SK-N-SH (cell line): ENCODE data around the gene UGGT2. TPM values are rescaled to one million over a fixed set of nuclear protein-coding genes. Genes with fewer than 3 reads are reported as not detected.

ENCODE experiments used
- CTCF ChIA-PET: fragments of 300-600, 350-600 bp; formaldehyde crosslinking; extraction: SDS; loops from one replicate; lab custom pipeline; 2021; lab: Yijun Ruan, JAX
- POLR2A ChIA-PET: fragments of 350-600 bp; sonication (Branson Sonifier 250); formaldehyde crosslinking; extraction: SDS; loops from one replicate; lab custom pipeline; 2020; ENCODE audit warnings: antibody characterized with exemption, inconsistent platforms; lab: Yijun Ruan, JAX
- DNase-seq: peaks from one replicate; pipeline ENCODE4 v3.0.0; 2012
- H2AFZ ChIP-seq: fragments of 200-600 bp; sonication (generic); 2 replicates; pipeline ENCODE4 v1.8.1; 2016; ENCODE audit warnings: antibody characterized with exemption, mild to moderate bottlenecking, low read depth
- H3F3A ChIP-seq: fragments of 200-600 bp; sonication (generic); replicated peaks from 2 replicates; pipeline ENCODE3; 2016; ENCODE audit warnings: antibody characterized with exemption, mild to moderate bottlenecking; ENCODE audit not compliant: insufficient read depth
- H3K27ac ChIP-seq, 2 experiments: fragments of 200-500 bp in 1 of 2; fragments of 200-600 bp in 1 of 2; sonication (Bioruptor generic) in 1 of 2; sonication (generic), shearing (Covaris generic) in 1 of 2; 2 replicates each; pipeline versions ENCODE4 v1.5.1 to v1.6.1; 2014 to 2016; ENCODE audit warnings: low read depth in 2 of 2, inconsistent platforms in 1 of 2, low read length in 1 of 2, mild to moderate bottlenecking in 1 of 2, mixed read lengths in 1 of 2
- H3K27me3 ChIP-seq: fragments of 200-600 bp; sonication (generic), shearing (Covaris generic); 2 replicates; pipeline ENCODE4 v1.6.1; 2016; ENCODE audit warnings: mixed run types; ENCODE audit not compliant: insufficient read depth
- H3K36me3 ChIP-seq, 2 experiments: fragments of 200-500 bp in 1 of 2; fragments of 200-600 bp in 1 of 2; sonication (Bioruptor generic) in 1 of 2; sonication (generic) in 1 of 2; replicated peaks in 1 of 2; 2 replicates each; pipeline versions ENCODE3 to v1.5.1; 2014 to 2016; ENCODE audit warnings: low read length in 1 of 2, mild to moderate bottlenecking in 1 of 2; ENCODE audit not compliant: insufficient read depth in 2 of 2, control insufficient read depth in 1 of 2
- H3K4me1 ChIP-seq, 2 experiments: fragments of 200-500 bp in 1 of 2; fragments of 200-600 bp in 1 of 2; sonication (Bioruptor generic) in 1 of 2; sonication (generic), shearing (Covaris generic) in 1 of 2; 2 replicates each; pipeline versions ENCODE4 v1.5.1 to v1.6.1; 2014 to 2016; ENCODE audit warnings: low read depth in 1 of 2, low read length in 1 of 2, mixed run types in 1 of 2; ENCODE audit not compliant: insufficient read depth in 2 of 2, control insufficient read depth in 1 of 2
- H3K4me2 ChIP-seq: fragments of 200-600 bp; sonication (generic), shearing (Covaris generic); 2 replicates; pipeline ENCODE4 v1.6.1; 2017; ENCODE audit warnings: mixed run types
- H3K4me3 ChIP-seq, 2 experiments: fragments of 200-500 bp in 1 of 2; fragments of 200-600 bp in 1 of 2; sonication (Bioruptor generic) in 1 of 2; sonication (generic), shearing (Covaris generic) in 1 of 2; 2 replicates each; pipeline versions ENCODE4 v1.5.1 to v1.8.1; 2014 to 2016; ENCODE audit warnings: low read depth in 2 of 2, inconsistent platforms in 1 of 2, low read length in 1 of 2, mild to moderate bottlenecking in 1 of 2, mixed read lengths in 1 of 2, moderate library complexity in 1 of 2
- H3K79me2 ChIP-seq: fragments of 200-600 bp; sonication (generic); 2 replicates; pipeline ENCODE4 v1.8.1; 2017; ENCODE audit warnings: mild to moderate bottlenecking; ENCODE audit not compliant: insufficient read depth
- H3K9ac ChIP-seq: fragments of 200-600 bp; sonication (generic); 2 replicates; pipeline ENCODE4 v1.6.1; 2017; ENCODE audit warnings: mixed run types
- H3K9me2 ChIP-seq: fragments of 200-600 bp; sonication (generic); 2 replicates; pipeline ENCODE4 v1.6.1; 2017; ENCODE audit warnings: mixed run types
- H3K9me3 ChIP-seq: fragments of 200-600 bp; sonication (generic); 2 replicates; pipeline ENCODE4 v1.6.1; 2017; ENCODE audit warnings: mixed run types, mild to moderate bottlenecking, moderate library complexity
- H4K20me1 ChIP-seq: fragments of 200-600 bp; sonication (generic); 2 replicates; pipeline ENCODE4 v1.6.1; 2017; ENCODE audit warnings: mild to moderate bottlenecking, mixed run types; ENCODE audit not compliant: insufficient read depth
- EZH2phosphoT487 ChIP-seq: fragments of 200-600 bp; sonication (generic); IDR thresholded peaks from 2 replicates; pipeline ENCODE4 v1.6.1; 2017; ENCODE audit warnings: low read depth, mixed run types, mild to moderate bottlenecking, antibody characterized with exemption, moderate library complexity, borderline replicate concordance
- FOXJ3 ChIP-seq: sonication (generic); formaldehyde crosslinking; IDR thresholded peaks from 2 replicates; pipeline ENCODE4 v1.5.1; 2020; ENCODE audit warnings: mild to moderate bottlenecking, missing genetic modification reagents
- GABPA ChIP-seq: IDR thresholded peaks from 2 replicates; pipeline ENCODE4 v1.4.0; 2012; ENCODE audit warnings: low read depth, mild to moderate bottlenecking
- GATA2 ChIP-seq: sonication (generic); formaldehyde crosslinking; IDR thresholded peaks from 2 replicates; pipeline ENCODE4 v1.5.0; 2020; ENCODE audit warnings: mild to moderate bottlenecking, missing genetic modification reagents
- IRF3 ChIP-seq: fragments of 150-350 bp; IDR thresholded peaks from 2 replicates; pipeline ENCODE4 v1.6.1; 2016; ENCODE audit warnings: mild to moderate bottlenecking, low read depth, low read length
- NFIC ChIP-seq: IDR thresholded peaks from 2 replicates; pipeline ENCODE4 v1.4.0; 2012; ENCODE audit warnings: borderline replicate concordance
- PBX3 ChIP-seq: IDR thresholded peaks from 2 replicates; pipeline ENCODE4; 2012
- RAD21 ChIP-seq: IDR thresholded peaks from 2 replicates; pipeline ENCODE4 v1.6.1; 2012; ENCODE audit warnings: mild to moderate bottlenecking, low read length
- RFX5 ChIP-seq: IDR thresholded peaks from 2 replicates; pipeline ENCODE4 v1.6.1; 2012; ENCODE audit warnings: mild to moderate bottlenecking, improper control_type of control experiment, low read length
- SIN3A ChIP-seq: IDR thresholded peaks from 2 replicates; pipeline ENCODE4 v1.6.1; 2012; ENCODE audit warnings: low read depth, mild to moderate bottlenecking, low read length, moderate library complexity, borderline replicate concordance
- TCF12 ChIP-seq: IDR thresholded peaks from 2 replicates; pipeline ENCODE4 v1.4.0; 2012
- TEAD4 ChIP-seq: IDR thresholded peaks from 2 replicates; pipeline ENCODE4 v1.4.0; 2012; ENCODE audit warnings: mild to moderate bottlenecking, borderline replicate concordance; ENCODE audit not compliant: insufficient read depth
- YY1 ChIP-seq: IDR thresholded peaks from 2 replicates; pipeline ENCODE4 v1.4.0; 2012; ENCODE audit warnings: low read depth, mild to moderate bottlenecking
- polyA plus RNA-seq, 3 experiments: library from polyadenylated mRNA; depleted of rRNA; stranded (reverse); fragments of >200 nt; gene quantifications; 2 replicates each; pipeline ENCODE4 v1.2.3, GENCODE V29; 2012
- TF ChIP-seq, protein P1 (sequence below): fragments of 150-350 bp; IDR thresholded peaks from 2 replicates; pipeline ENCODE4 v1.6.1; 2017; ENCODE audit warnings: antibody characterized with exemption, low read length, low read depth, borderline replicate concordance
- TF ChIP-seq, protein P2 (sequence below): IDR thresholded peaks from 2 replicates; pipeline ENCODE4 v1.4.0; 2012; ENCODE audit warnings: low read depth

The UGGT2 gene
- polyA plus RNA-seq, 1 of the 3 experiments (the other 2 are of a cell fraction): 13.3 TPM

DNA sequence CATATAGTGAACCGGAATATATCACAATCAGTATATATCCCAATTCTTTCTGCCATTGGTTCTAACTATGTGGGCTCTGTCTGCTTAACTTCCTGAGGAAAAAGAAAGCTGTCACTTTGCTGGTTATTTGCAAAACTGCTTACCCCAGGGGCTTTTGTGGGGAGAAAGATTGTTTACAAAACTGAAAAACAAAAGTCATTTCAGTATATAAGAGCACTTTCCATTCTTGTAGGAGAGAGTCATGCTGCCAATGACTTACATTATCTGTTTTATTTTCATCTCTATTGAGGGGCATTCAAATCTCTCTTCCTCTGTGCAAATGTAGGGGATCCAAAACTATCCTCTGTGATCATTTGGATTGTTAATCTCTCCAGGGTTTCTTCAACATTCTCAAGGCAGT, 33.5 kb upstream of the UGGT2 start (continued):
- TF ChIP-seq EZH2phosphoT487: no peak

GRCh38 chr13:96082640-96083039, 29.4 kb upstream of the UGGT2 start:
- Histone ChIP-seq H3K27ac (no peak overlapping the region), H3K9me2 (no peaks in the 10 kb centered on the region), H4K20me1 (no peaks in the 10 kb centered on the region), H3K9me3 (no peaks in the 10 kb centered on the region), H3K27me3 (no peaks in the 10 kb centered on the region), H3F3A (no peaks in the 10 kb centered on the region), H3K4me3 (no peak overlapping the region), H2AFZ (no peak overlapping the region), H3K79me2 (no peaks in the 10 kb centered on the region), H3K36me3 (no peaks in the 10 kb centered on the region), H3K9ac (no peak overlapping the region), H3K4me1 (no peaks in the 10 kb centered on the region), H3K4me2 (no peak overlapping the region)
- CTCF ChIA-PET: interaction anchor here (1.4 to 1.6 kb wide), 2 partner anchors 17 to 735 kb away, joined by 3 to 5 read pairs; no protein-coding TSS in a partner anchor
- POLR2A ChIA-PET: interaction anchor here (0.7 kb wide), 1 partner anchor 29 kb away, joined by 4 read pairs; the partner anchor contains the start of gene UGGT2
- no peak for TF ChIP-seq IRF3
- TF ChIP-seq EZH2phosphoT487: no peak
- TF ChIP-seq PBX3: no peak
- no peak for TF ChIP-seq TCF12
- no peak for TF ChIP-seq NFIC
- TF ChIP-seq RAD21: no peak
- no peak for TF ChIP-seq RFX5
- no peak for TF ChIP-seq GATA2
- TF ChIP-seq, protein P1, sequence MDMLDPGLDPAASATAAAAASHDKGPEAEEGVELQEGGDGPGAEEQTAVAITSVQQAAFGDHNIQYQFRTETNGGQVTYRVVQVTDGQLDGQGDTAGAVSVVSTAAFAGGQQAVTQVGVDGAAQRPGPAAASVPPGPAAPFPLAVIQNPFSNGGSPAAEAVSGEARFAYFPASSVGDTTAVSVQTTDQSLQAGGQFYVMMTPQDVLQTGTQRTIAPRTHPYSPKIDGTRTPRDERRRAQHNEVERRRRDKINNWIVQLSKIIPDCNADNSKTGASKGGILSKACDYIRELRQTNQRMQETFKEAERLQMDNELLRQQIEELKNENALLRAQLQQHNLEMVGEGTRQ: no peak
- TF ChIP-seq FOXJ3 (CRISPR knock-in tag): no peak
- no peak for TF ChIP-seq YY1
- no peak for TF ChIP-seq SIN3A
- no peak for TF ChIP-seq TEAD4
- TF ChIP-seq GABPA: no peak
- TF ChIP-seq, protein P2, sequence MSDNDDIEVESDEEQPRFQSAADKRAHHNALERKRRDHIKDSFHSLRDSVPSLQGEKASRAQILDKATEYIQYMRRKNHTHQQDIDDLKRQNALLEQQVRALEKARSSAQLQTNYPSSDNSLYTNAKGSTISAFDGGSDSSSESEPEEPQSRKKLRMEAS: no peak
- DNase-seq: no peak
